ENCODE data around the gene SMAD3.

The SMAD3 gene

GRCh38 chr15:67134871-67135492 is 69.6 kb downstream of the SMAD3 start:
- POLR2A ChIA-PET = interaction anchor here (0.6 to 1.2 kb wide), 2 partner anchors 9 to 44 kb away, joined by 3 to 4 read pairs; no protein-coding TSS in a partner anchor
- H3K4me3 ChIP-seq (ENCODE audit: low read depth, low read length) = no peak overlapping the region
- no peaks in the 10 kb centered on the region for H3K9me3 ChIP-seq (ENCODE audit: control insufficient read depth, insufficient read depth, low read depth, low read length)
- H3K36me3 ChIP-seq (ENCODE audit: control insufficient read depth in 2 of 2, insufficient read depth in 1 of 2, low read length in 2 of 2) = no peaks in the 10 kb centered on the region
- peaks cover 37% of the 10 kb centered on the region for H3K4me1 ChIP-seq (ENCODE audit: control insufficient read depth, insufficient read depth, low read length)
- H3K27ac ChIP-seq (ENCODE audit: extremely low read depth, low read depth, low read length) = peak overlapping the region; percentile 27; the same call in 1 of the 2 replicates
- CTCF ChIA-PET = interaction anchor here (0.5 to 0.9 kb wide), 4 partner anchors 10 to 1783 kb away, joined by 3 to 10 read pairs (median 5); no protein-coding TSS in a partner anchor
- TF ChIP-seq, protein P1, sequence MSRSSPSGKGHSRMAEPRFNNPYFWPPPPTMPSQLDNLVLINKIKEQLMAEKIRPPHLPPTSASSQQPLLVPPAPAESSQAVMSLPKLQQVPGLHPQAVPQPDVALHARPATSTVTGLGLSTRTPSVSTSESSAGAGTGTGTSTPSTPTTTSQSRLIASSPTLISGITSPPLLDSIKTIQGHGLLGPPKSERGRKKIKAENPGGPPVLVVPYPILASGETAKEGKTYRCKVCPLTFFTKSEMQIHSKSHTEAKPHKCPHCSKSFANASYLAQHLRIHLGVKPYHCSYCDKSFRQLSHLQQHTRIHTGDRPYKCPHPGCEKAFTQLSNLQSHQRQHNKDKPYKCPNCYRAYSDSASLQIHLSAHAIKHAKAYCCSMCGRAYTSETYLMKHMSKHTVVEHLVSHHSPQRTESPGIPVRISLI (tag by site-specific recombination; IDR thresholded peaks at IDR 0.05) = no peak
- TF ChIP-seq PRDM6 (tag by site-specific recombination; IDR thresholded peaks at IDR 0.05) (no peak), ZNF629 (tag by site-specific recombination; IDR thresholded peaks at IDR 0.05) (no peak), GLIS2 (tag by site-specific recombination; IDR thresholded peaks at IDR 0.05) (peak; percentile 62; the same call in 1 of the 2 replicates), ZNF585B (tag by site-specific recombination; IDR thresholded peaks at IDR 0.05) (no peak), ZNF692 (tag by site-specific recombination; IDR thresholded peaks at IDR 0.05) (peak; percentile 43; the same call in 1 of the 2 replicates), ZSCAN18 (tag by site-specific recombination; IDR thresholded peaks at IDR 0.05) (no peak), GLIS1 (tag by site-specific recombination; IDR thresholded peaks at IDR 0.05) (peak; percentile 47; the same call in 1 of the 2 replicates), ZSCAN23 (tag by site-specific recombination; IDR thresholded peaks at IDR 0.05) (no peak), SP7 (tag by site-specific recombination; IDR thresholded peaks at IDR 0.05) (no peak), ZIC2 (tag by site-specific recombination; IDR thresholded peaks at IDR 0.05) (peak; percentile 37), ZNF558 (tag by site-specific recombination; IDR thresholded peaks at IDR 0.05) (no peak), ZNF223 (tag by site-specific recombination; IDR thresholded peaks at IDR 0.05) (0 out of 2 replicates have a peak, but pooled peaks have one; percentile 14), ZNF473 (tag by site-specific recombination; IDR thresholded peaks at IDR 0.05) (no peak)
- TF ChIP-seq, protein P2, sequence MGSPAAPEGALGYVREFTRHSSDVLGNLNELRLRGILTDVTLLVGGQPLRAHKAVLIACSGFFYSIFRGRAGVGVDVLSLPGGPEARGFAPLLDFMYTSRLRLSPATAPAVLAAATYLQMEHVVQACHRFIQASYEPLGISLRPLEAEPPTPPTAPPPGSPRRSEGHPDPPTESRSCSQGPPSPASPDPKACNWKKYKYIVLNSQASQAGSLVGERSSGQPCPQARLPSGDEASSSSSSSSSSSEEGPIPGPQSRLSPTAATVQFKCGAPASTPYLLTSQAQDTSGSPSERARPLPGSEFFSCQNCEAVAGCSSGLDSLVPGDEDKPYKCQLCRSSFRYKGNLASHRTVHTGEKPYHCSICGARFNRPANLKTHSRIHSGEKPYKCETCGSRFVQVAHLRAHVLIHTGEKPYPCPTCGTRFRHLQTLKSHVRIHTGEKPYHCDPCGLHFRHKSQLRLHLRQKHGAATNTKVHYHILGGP (tag by site-specific recombination; IDR thresholded peaks at IDR 0.05) = no peak
- TF ChIP-seq, protein P3, sequence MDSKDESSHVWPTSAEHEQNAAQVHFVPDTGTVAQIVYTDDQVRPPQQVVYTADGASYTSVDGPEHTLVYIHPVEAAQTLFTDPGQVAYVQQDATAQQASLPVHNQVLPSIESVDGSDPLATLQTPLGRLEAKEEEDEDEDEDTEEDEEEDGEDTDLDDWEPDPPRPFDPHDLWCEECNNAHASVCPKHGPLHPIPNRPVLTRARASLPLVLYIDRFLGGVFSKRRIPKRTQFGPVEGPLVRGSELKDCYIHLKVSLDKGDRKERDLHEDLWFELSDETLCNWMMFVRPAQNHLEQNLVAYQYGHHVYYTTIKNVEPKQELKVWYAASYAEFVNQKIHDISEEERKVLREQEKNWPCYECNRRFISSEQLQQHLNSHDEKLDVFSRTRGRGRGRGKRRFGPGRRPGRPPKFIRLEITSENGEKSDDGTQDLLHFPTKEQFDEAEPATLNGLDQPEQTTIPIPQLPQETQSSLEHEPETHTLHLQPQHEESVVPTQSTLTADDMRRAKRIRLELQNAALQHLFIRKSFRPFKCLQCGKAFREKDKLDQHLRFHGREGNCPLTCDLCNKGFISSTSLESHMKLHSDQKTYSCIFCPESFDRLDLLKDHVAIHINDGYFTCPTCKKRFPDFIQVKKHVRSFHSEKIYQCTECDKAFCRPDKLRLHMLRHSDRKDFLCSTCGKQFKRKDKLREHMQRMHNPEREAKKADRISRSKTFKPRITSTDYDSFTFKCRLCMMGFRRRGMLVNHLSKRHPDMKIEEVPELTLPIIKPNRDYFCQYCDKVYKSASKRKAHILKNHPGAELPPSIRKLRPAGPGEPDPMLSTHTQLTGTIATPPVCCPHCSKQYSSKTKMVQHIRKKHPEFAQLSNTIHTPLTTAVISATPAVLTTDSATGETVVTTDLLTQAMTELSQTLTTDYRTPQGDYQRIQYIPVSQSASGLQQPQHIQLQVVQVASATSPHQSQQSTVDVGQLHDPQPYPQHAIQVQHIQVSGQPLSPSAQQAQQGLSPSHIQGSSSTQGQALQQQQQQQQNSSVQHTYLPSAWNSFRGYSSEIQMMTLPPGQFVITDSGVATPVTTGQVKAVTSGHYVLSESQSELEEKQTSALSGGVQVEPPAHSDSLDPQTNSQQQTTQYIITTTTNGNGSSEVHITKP (tag by site-specific recombination; IDR thresholded peaks at IDR 0.05) = peak; percentile 95
- TF ChIP-seq, protein P4, sequence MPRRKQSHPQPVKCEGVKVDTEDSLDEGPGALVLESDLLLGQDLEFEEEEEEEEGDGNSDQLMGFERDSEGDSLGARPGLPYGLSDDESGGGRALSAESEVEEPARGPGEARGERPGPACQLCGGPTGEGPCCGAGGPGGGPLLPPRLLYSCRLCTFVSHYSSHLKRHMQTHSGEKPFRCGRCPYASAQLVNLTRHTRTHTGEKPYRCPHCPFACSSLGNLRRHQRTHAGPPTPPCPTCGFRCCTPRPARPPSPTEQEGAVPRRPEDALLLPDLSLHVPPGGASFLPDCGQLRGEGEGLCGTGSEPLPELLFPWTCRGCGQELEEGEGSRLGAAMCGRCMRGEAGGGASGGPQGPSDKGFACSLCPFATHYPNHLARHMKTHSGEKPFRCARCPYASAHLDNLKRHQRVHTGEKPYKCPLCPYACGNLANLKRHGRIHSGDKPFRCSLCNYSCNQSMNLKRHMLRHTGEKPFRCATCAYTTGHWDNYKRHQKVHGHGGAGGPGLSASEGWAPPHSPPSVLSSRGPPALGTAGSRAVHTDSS (tag by site-specific recombination; IDR thresholded peaks at IDR 0.05) = no peak
- TF ChIP-seq, protein P5, sequence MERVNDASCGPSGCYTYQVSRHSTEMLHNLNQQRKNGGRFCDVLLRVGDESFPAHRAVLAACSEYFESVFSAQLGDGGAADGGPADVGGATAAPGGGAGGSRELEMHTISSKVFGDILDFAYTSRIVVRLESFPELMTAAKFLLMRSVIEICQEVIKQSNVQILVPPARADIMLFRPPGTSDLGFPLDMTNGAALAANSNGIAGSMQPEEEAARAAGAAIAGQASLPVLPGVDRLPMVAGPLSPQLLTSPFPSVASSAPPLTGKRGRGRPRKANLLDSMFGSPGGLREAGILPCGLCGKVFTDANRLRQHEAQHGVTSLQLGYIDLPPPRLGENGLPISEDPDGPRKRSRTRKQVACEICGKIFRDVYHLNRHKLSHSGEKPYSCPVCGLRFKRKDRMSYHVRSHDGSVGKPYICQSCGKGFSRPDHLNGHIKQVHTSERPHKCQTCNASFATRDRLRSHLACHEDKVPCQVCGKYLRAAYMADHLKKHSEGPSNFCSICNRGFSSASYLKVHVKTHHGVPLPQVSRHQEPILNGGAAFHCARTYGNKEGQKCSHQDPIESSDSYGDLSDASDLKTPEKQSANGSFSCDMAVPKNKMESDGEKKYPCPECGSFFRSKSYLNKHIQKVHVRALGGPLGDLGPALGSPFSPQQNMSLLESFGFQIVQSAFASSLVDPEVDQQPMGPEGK (tag by site-specific recombination; IDR thresholded peaks at IDR 0.05) = no peak
